ENCODE measurements around the gene GLT6D1. TPM values are rescaled to one million over a fixed set of nuclear protein-coding genes. Genes with fewer than 3 reads are reported as not detected.

The GLT6D1 gene
- polyA plus RNA-seq, 6 donors from 2014 or later: not detected

DNA sequence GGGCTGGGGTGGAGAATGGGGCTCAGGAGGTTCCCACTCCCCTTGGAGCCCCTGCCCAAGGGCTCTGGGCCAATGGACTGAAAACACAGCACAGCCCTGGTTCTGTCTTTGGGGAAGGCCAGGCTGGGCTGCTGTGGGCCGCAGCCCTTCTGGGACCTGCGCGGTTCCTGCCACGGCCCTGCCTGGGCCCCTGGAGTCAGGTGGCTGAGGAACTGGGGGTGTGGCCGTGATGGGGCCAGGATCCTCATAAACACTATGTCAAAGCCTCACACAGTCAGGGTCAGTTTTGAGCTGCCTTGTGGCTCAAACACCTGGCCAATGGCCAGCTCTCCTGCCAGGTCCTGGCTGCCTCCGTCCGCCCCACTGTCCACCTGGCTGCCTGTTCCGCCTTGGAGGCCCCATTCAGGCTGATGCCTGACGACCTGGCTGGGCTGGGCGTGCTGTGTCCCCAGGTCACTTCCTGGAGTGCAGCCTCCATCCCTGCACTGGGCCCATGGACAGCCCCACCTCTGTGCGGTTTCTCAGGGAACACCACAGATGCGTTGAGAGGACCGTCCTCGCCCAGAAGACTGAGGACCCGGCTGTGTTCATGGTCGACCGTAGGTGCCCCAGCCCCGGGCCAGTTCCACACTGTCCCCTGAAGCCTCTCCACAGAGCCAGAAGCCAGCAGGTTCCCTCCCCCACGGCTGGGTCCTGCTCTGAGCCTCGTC is 50.3 kb downstream of the GLT6D1 start:
- no peaks in the 10 kb centered on the region for H3K36me3 Mint-ChIP-seq
- H3K27me3 Mint-ChIP-seq: peaks cover 9 to 24% (median 20%) of the 10 kb centered on the region in 3 donors
- H3K27ac Mint-ChIP-seq: no peak overlapping the region
- no peak overlapping the region for H3K4me3 Mint-ChIP-seq
- DNase-seq (no peak), ATAC-seq (ENCODE audit: low read depth in 2 of 2) (no peak)
- H3K4me1 Mint-ChIP-seq: peaks cover 0 to 3% (median 0%) of the 10 kb centered on the region in 3 donors
- H3K9me3 Mint-ChIP-seq: peaks cover 0 to 7% (median 0%) of the 10 kb centered on the region in 7 donors

GRCh38 chr9:135588371-135588770 is 51.0 kb downstream of the GLT6D1 start:
- H3K27ac Mint-ChIP-seq: no peak overlapping the region
- H3K27me3 Mint-ChIP-seq: peaks cover 4 to 28% (median 20%) of the 10 kb centered on the region in 3 donors
- ATAC-seq (ENCODE audit: low read depth in 2 of 2) (no peak), DNase-seq (no peak)
- peaks cover 0 to 3% (median 0%) of the 10 kb centered on the region in 7 donors for H3K9me3 Mint-ChIP-seq
- H3K36me3 Mint-ChIP-seq: no peaks in the 10 kb centered on the region
- peaks cover 0 to 3% (median 0%) of the 10 kb centered on the region in 3 donors for H3K4me1 Mint-ChIP-seq
- no peak overlapping the region for H3K4me3 Mint-ChIP-seq

DNA sequence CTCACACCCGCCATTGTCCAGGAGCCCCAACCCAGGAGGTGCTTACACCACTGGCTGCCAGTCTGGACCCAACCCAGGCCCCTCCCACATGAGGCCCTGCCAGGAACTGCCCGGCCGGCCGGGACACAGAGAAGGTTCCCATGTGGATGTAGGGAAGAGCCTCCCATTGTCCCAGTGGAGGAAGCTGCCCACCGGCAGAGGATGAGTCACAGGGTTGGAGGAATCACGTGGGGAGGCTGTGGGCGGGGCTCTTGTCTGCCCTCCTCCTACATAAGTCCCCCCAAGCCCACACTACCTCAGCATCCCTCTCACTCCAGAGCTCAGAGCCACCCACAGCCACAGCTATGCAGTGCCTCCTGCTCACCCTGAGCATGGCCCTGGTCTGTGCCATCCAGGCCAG is 51.7 kb downstream of the GLT6D1 start:
- H3K27ac Mint-ChIP-seq: no peak overlapping the region
- no peak for DNase-seq
- ATAC-seq (ENCODE audit: low read depth in 2 of 2): no peak
- H3K36me3 Mint-ChIP-seq: no peaks in the 10 kb centered on the region
- peaks cover 4 to 35% (median 20%) of the 10 kb centered on the region in 3 donors for H3K27me3 Mint-ChIP-seq
- H3K4me1 Mint-ChIP-seq: peaks cover 0 to 3% (median 0%) of the 10 kb centered on the region in 3 donors
- H3K4me3 Mint-ChIP-seq: no peak overlapping the region
- no peaks in the 10 kb centered on the region for H3K9me3 Mint-ChIP-seq

- H3K27ac Mint-ChIP-seq: no peak overlapping the region
- no peaks in the 10 kb centered on the region for H3K9me3 Mint-ChIP-seq
- no peak for DNase-seq
- H3K27me3 Mint-ChIP-seq: peaks cover 4 to 39% (median 22%) of the 10 kb centered on the region in 3 donors
- ATAC-seq (ENCODE audit: low read depth in 2 of 2): no peak
- H3K36me3 Mint-ChIP-seq: no peaks in the 10 kb centered on the region
- H3K4me1 Mint-ChIP-seq: peaks cover 0 to 3% (median 0%) of the 10 kb centered on the region in 3 donors
- H3K4me3 Mint-ChIP-seq: no peak overlapping the region
Observed at GRCh38 chr9:135586601-135587109, 52.7 kb downstream of the GLT6D1 start.

DNA sequence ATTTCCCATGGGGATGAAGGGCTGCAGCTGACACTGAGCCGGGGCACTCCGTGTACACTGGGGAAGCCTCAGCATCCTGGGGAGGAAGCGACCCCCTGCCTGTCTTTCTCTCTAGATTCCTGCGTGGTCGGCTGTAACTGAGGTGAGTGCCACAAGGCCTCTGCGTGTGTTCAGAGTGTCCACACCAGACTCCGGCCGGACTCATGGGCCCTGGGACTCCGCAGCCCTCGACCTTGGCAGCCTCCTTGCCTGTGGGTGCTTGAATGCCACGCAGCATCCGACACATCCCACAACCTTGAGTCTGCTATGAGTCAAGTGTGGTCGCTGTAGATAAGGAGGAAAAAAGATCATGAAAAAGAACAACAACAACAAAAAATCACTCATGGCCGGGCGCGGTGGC is 54.4 kb downstream of the GLT6D1 start:
- no peaks in the 10 kb centered on the region for H3K36me3 Mint-ChIP-seq
- no peak overlapping the region for H3K4me3 Mint-ChIP-seq
- DNase-seq: no peak

GRCh38 chr9:135584371-135584770 is 55.0 kb downstream of the GLT6D1 start:
- no peaks in the 10 kb centered on the region for H3K9me3 Mint-ChIP-seq
- peaks cover 4 to 30% (median 15%) of the 10 kb centered on the region in 3 donors for H3K27me3 Mint-ChIP-seq
- H3K4me1 Mint-ChIP-seq: no peaks in the 10 kb centered on the region

More for the DNA sequence above, 54.4 kb downstream of the GLT6D1 start:
- Mint-ChIP-seq H3K4me1 (peaks cover 0 to 3% (median 0%) of the 10 kb centered on the region in 3 donors), H3K9me3 (no peaks in the 10 kb centered on the region), H3K27ac (no peak overlapping the region), H3K27me3 (peaks cover 4 to 34% (median 20%) of the 10 kb centered on the region in 3 donors)
- ATAC-seq (ENCODE audit: low read depth in 2 of 2): no peak

DNA sequence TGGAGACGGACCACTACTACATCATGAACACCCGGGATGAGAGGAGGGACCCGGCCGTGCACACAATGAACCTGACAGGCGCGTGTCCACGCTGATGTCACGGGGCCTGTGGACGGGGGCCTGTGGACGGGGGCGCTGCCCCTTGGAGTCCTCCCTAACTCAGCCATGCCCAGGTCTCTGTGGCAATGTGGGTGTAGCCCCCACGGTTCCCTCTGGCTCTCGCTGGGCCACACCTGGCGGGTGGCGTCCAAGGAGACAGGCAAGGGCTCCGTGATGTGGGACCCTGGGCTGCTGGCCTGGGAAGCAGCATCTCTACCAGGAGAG is 55.7 kb downstream of the GLT6D1 start:
- no peak overlapping the region for H3K27ac Mint-ChIP-seq
- no peaks in the 10 kb centered on the region for H3K36me3 Mint-ChIP-seq
- H3K4me3 Mint-ChIP-seq: no peak overlapping the region
- no peaks in the 10 kb centered on the region for H3K9me3 Mint-ChIP-seq
- H3K4me1 Mint-ChIP-seq: no peaks in the 10 kb centered on the region
- ATAC-seq (ENCODE audit: low read depth in 2 of 2) (no peak), DNase-seq (no peak)
- H3K27me3 Mint-ChIP-seq: peaks cover 4 to 30% (median 15%) of the 10 kb centered on the region in 3 donors

More at GRCh38 chr9:135584371-135584770, 55.0 kb downstream of the GLT6D1 start:
- ATAC-seq (ENCODE audit: low read depth in 2 of 2): no peak
- Mint-ChIP-seq H3K36me3 (no peaks in the 10 kb centered on the region), H3K4me3 (no peak overlapping the region), H3K27ac (no peak overlapping the region)
- no peak for DNase-seq

GRCh38 chr9:135582966-135583687 is 56.2 kb downstream of the GLT6D1 start:
- Mint-ChIP-seq H3K9me3 (no peaks in the 10 kb centered on the region), H3K4me3 (no peak overlapping the region), H3K27me3 (peaks cover 4 to 30% (median 15%) of the 10 kb centered on the region in 3 donors), H3K4me1 (no peaks in the 10 kb centered on the region), H3K36me3 (no peaks in the 10 kb centered on the region), H3K27ac (no peak overlapping the region)
- DNase-seq (no peak), ATAC-seq (ENCODE audit: low read depth in 2 of 2) (no peak)

- H3K36me3 Mint-ChIP-seq: no peaks in the 10 kb centered on the region
- H3K9me3 Mint-ChIP-seq: no peaks in the 10 kb centered on the region
- H3K4me3 Mint-ChIP-seq: no peak overlapping the region
- peaks cover 4 to 30% (median 15%) of the 10 kb centered on the region in 3 donors for H3K27me3 Mint-ChIP-seq
- DNase-seq (no peak), ATAC-seq (ENCODE audit: low read depth in 2 of 2) (no peak)
- H3K4me1 Mint-ChIP-seq: no peaks in the 10 kb centered on the region
- no peak overlapping the region for H3K27ac Mint-ChIP-seq
Observed at GRCh38 chr9:135582541-135582940, 56.8 kb downstream of the GLT6D1 start.

- no peak overlapping the region for H3K27ac Mint-ChIP-seq
- no peak for ATAC-seq (ENCODE audit: low read depth in 2 of 2)
- H3K27me3 Mint-ChIP-seq: peaks cover 4 to 28% (median 14%) of the 10 kb centered on the region in 3 donors
- no peaks in the 10 kb centered on the region for H3K9me3 Mint-ChIP-seq
- H3K4me1 Mint-ChIP-seq: no peaks in the 10 kb centered on the region
- H3K36me3 Mint-ChIP-seq: no peaks in the 10 kb centered on the region
- no peak for DNase-seq
- H3K4me3 Mint-ChIP-seq: no peak overlapping the region
Observed at GRCh38 chr9:135581636-135582426, 57.5 kb downstream of the GLT6D1 start.

DNA sequence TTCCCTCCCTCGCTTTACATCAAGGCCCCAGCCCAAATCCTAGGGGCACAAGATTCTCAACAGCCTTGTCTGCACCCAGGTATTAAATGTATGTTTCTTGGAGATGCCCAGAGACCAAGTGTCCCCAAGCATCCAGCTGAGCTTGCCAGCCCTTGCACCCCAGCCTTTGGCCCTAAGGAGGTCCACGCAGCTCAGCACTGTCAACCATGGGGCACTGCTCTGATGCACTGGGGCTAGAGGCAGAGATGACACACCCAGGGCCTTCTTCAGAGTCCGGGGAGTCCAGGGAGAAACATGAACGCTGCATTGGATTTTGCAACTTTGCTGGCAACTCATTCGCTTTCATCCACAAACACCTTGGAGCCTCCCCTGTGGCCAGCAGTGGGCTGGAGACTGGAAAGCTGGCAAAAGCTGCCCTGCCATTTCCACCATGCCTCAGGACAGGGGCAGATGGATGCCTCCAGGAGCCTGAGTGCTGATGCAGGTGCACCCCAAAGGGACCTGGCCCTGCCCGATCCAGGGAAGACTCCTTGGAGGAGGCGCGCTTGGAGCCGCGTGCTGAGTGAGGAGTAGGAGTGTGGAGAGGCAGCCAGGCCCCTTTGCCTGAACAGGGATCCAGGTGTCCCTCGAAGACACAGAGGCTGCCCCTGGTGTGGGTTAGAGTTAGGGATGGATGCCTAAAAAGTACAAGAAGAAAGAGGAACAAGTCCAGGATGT is 58.5 kb downstream of the GLT6D1 start:
- H3K4me1 Mint-ChIP-seq: peaks cover 0 to 3% (median 0%) of the 10 kb centered on the region in 3 donors
- DNase-seq (no peak), ATAC-seq (ENCODE audit: low read depth in 2 of 2) (no peak)
- peaks cover 4 to 25% (median 16%) of the 10 kb centered on the region in 3 donors for H3K27me3 Mint-ChIP-seq
- no peak overlapping the region for H3K4me3 Mint-ChIP-seq
- H3K27ac Mint-ChIP-seq: peak overlapping the region in 1 of 6 donors; percentile 61
- no peaks in the 10 kb centered on the region for H3K36me3 Mint-ChIP-seq
- no peaks in the 10 kb centered on the region for H3K9me3 Mint-ChIP-seq

DNA sequence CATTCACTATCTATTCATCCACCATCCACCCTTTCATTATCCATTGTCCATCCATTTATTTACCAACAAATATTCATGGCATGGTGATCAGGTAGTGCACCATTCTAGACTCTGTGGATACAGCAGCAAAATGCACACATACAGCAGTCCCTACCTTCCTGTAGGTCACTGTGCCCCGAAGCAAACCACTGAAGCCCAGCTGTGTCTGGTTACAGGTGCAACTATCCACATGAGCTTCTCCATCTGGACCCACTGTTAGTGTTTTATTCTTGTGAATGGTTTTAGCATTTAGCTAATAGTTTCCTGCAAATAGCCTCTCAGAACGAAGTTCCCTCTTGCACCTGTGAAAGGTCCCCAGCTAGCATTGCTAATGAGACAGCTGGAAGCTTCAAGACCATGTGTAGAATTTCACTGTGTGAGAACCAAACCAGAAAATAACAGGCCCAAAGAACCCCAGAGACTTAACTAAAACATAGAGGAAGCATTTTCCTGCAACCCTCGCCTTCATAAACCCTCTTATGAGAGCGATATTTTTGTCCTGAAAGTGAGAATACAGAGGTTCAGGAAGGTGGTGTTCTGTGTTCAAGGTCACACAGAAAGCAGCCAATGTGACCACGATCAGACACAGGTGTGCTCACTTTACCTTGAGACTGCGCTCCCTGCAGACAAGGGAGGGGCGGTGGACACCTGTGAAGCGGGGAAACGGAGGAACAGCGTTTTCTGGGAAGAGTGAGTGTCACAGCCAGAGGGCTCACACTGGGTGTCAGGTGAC is 59.3 kb downstream of the GLT6D1 start:
- Mint-ChIP-seq H3K27ac (no peak overlapping the region), H3K36me3 (no peaks in the 10 kb centered on the region), H3K9me3 (no peaks in the 10 kb centered on the region), H3K27me3 (peaks cover 4 to 25% (median 16%) of the 10 kb centered on the region in 3 donors), H3K4me3 (no peak overlapping the region), H3K4me1 (peaks cover 0 to 3% (median 0%) of the 10 kb centered on the region in 3 donors)
- ATAC-seq (ENCODE audit: low read depth in 2 of 2): no peak
- DNase-seq: no peak

Data from naive B cell (primary cell).